NCI-H69 (cell line): ENCODE results near the gene SCARB1.

Experiments
- DNase-seq: peaks from one replicate; lab custom pipeline; 2025; lab: John Stamatoyannopoulos, UW

The SCARB1 gene

GRCh38 chr12:124730455-124730932 lies 133.2 kb downstream of the SCARB1 start:
- DNase-seq: peak; percentile 78

GRCh38 chr12:124727922-124728321 lies 135.7 kb downstream of the SCARB1 start:
- DNase-seq: peak; percentile 33

GRCh38 chr12:124727264-124727800 lies 136.3 kb downstream of the SCARB1 start:
- no peak for DNase-seq
